Measurements from ENCODE around the gene BCKDHB.
"Not testable (repeated sequence)": the region's sequence is repeated elsewhere in the genome, so short reads cannot be mapped to it uniquely, and the experiment has no call there.

BCKDHB gene

DNA sequence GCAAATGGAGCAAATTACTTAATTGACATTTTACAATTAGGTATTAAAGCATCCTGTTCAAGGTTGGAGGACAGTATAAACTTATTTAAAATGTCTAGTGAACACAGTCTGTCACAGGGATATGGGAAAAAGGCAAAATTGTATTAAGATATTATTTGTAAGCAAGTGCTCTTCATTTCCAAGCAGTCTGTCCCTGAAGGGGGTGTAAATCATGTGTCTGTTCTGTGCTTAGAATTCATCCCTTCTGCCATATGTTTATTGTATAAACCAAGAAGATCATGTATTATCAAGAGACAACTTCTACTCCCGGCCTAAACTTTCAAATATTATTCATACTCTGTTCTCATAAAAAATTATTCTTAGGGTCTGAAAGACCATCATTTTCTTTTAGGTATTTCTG is 144.8 kb downstream of the BCKDHB start:
- in situ Hi-C loops (cut with MboI; ENCODE audit: low sequenced_read_pairs) = no loop called here

DNA sequence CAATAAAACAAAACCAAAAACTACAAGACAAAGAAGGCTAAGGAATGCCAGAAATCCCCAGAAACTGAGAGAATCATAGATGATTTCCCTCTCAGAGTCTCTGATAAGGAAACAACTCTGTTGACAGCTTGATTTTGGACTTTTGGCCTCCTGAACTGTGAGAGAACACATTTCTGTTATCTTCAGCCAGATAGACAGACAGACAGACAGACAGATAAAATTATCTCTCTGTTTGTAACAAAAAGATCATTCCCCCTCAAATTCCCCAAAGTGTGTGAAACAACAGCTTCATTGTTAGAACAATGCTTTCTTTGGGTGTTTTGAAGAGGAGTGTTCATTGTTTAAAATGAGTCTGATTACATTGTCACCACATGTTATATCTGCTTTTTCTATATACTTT is 148.2 kb downstream of the BCKDHB start:
- in situ Hi-C loops (cut with MboI; ENCODE audit: low sequenced_read_pairs) = no loop called here

- in situ Hi-C loops (cut with MboI; ENCODE audit: low sequenced_read_pairs) = no loop called here
Measured at GRCh38 chr6:80256691-80257090, 150.2 kb downstream of the BCKDHB start.

GRCh38 chr6:80259118-80259517 is 152.6 kb downstream of the BCKDHB start:
- in situ Hi-C loops (cut with MboI; ENCODE audit: low sequenced_read_pairs) = no loop called here

DNA sequence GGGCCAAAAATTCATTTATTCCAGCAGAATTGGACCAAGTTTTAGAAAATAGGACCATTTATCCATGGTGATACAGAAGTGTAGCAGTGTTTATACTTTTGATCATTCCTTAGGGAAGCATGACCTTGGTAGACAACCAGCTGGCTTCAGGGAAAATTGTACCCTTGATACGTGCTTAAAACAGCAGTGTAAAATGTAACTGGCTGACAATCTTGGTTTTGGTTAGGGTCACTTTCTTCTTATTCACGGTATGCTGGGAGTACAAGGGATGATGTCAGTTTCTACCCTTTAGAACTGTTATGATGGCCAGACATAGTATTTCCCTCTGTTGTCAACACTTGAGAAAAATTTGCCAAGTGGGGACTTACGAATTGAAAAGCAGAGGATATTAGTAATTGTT is 157.1 kb downstream of the BCKDHB start:
- in situ Hi-C loops (cut with MboI; ENCODE audit: low sequenced_read_pairs) = no loop called here

DNA sequence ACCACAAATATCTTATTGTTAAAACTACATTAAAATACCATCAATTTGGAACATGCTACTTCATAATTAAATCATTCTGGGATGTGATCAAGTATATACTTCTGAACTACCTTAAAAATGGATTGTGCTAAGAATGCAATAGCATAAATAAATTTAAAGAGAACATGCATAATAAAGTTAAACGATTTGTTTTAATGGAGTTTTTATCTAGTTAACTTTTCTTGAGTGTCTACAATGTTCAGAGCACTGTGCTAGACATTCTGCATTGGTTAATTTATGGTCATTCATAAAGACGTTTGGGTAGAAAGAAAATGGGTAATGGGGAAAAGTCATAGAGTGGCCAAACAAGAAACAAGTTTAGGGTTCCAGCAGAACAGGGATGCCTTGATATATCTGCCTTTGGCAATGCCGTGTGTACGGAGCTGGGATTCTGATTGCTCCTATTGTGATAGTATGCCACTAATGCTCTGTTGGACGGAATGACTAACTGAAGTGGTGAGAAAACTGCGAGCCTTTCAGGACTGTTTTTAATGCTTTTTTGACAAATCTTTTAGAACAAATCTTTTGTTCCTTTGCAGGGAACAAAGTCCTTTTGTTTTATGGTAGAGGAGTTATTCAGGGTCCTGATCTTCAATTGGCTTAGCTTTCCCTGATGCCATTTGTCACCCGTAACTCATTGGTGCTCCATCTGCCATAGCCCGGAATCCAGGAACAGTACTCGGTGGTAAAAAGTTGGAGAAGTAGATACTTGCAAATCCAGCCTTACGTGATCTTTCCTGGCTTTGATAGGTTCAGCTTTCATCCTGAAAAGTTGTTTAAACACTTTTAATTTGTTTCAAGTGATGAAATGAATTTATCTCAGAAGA is 162.6 kb downstream of the BCKDHB start:
- in situ Hi-C loops (cut with MboI; ENCODE audit: low sequenced_read_pairs) = no loop called here

DNA sequence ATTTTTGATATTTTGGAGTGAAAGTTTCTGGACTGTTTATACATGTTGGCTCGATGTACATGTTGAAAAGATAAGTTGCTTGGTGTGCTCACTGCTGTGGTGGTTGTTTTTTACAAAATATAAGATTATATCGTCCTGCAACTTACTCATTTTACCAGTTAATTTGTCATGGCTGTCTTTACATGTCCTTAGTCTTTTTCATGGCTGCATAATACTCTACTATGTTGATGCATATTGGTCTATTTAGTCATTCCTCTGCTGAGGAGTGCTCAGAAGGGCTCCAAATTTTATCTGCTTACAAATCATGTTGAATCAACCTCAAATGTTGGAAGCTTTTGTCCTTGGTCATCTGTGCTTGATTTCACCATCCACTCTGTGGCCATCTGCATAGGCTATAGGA is 164.6 kb downstream of the BCKDHB start:
- in situ Hi-C loops (cut with MboI; ENCODE audit: low sequenced_read_pairs) = no loop called here

- in situ Hi-C loops (cut with MboI; ENCODE audit: low sequenced_read_pairs) = no loop called here
Measured at GRCh38 chr6:80272988-80273387, 166.5 kb downstream of the BCKDHB start.

DNA sequence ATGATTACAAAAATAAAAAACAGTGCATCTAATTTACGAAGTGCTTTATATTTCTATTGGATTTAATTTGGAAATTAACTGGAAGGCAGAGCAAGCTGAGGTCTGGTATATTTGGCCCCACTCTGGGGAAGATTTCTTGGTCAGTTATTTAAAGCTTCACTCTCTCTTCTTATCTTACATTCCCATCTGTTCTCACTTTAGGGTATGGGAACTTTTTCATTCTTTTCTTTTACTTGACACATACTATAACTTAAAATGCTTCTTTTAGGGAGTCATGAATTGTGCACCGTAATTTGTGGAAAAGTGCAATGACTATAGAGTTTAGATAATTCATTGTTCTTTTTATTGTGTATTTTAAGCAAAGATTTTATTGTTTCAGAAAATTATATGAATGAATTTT is 170.4 kb downstream of the BCKDHB start:
- in situ Hi-C loops (cut with MboI; ENCODE audit: low sequenced_read_pairs) = no loop called here

DNA sequence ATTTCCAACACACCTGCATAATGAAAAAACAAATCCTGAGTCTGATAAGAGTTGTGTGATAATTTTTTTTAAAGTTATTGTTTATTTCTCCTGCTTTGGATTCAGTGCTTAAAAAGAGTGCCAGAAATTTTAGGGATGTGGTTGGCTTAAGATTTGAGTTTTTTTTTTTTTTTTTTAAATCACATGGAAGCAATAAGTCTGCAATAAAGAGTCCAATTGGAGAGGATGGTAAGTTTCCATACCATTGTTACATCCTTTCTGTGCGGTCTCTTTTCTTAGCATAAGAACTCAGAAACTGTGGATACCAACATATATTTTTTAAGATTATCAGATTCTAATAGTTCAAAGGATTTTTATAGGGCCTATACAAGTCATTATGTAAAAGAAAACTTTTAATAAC is 171.0 kb downstream of the BCKDHB start:
- in situ Hi-C loops (cut with MboI; ENCODE audit: low sequenced_read_pairs) = no loop called here

DNA sequence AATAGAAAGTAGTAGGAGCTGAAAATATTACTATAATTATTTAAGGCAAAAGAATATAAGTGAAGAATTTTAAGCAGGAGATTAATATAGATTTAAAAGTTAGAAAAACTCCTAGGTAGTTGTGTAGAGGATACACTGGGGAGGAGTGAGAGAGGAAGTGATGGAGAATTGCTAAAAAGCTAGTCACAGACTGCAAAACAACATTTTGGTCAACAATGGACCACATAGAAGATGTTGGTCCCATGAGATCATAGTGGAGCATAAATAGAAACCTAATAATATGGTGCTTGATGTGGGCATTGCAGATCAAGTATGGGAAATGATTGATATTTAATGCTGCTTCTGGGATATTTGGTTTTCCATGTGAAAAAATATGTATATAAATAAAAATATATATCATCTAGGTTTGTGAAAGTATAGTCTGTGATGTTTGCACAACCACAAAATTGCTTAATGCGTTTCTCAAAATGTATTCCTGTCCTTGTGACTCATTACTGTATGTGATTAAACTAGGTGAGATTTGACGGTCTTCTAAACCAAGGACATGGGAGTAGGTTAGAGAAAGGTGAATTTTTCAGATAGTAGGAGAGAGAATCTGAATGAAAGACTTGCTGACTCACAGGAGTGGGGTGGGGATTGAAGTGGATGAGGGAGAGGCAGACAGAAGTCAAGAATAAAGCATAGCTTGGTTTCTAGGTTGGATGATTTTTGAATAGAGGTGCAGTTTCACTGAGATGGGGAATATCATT is 174.0 kb downstream of the BCKDHB start:
- in situ Hi-C loops (cut with MboI; ENCODE audit: low sequenced_read_pairs) = no loop called here

DNA sequence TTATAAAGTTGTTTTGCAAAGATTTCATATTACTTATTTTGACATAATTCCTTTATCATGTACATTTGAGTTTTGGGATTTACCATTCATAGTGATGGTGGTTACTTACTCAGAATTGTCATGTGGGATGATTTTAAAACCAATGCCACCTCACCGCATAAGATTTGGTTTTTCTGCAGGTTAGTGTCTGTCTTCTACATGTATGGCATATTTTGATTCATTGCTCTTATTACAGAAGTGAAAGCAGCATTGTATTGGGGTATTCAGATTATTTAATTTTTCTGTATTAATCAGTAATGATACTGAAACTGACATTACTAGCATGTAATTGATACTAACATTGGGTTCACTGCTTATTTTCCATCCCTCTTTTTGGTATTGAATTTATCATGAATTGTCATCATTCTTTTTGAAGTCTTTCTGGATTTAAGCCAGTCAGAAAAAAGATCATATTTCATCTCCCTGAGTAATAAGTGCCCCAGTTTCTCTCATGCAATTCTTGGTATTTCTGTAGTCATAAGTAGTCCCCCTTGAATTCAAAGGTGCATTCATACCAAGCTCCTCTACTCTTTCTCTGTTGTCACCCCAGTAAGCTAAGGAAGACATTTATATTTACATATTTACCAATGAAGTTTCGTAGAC is 176.6 kb downstream of the BCKDHB start:
- in situ Hi-C loops (cut with MboI; ENCODE audit: low sequenced_read_pairs) = no loop called here

GRCh38 chr6:80287112-80287511 is 180.6 kb downstream of the BCKDHB start:
- in situ Hi-C loops (cut with MboI; ENCODE audit: low sequenced_read_pairs) = no loop called here

GRCh38 chr6:80287607-80288006 is 181.1 kb downstream of the BCKDHB start:
- in situ Hi-C loops (cut with MboI; ENCODE audit: low sequenced_read_pairs) = no loop called here

GRCh38 chr6:80289727-80290126 is 183.3 kb downstream of the BCKDHB start:
- in situ Hi-C loops (cut with MboI; ENCODE audit: low sequenced_read_pairs) = no loop called here

GRCh38 chr6:80294531-80294930 is 188.1 kb downstream of the BCKDHB start:
- in situ Hi-C loops (cut with MboI; ENCODE audit: low sequenced_read_pairs) = not testable (repeated sequence)

DNA sequence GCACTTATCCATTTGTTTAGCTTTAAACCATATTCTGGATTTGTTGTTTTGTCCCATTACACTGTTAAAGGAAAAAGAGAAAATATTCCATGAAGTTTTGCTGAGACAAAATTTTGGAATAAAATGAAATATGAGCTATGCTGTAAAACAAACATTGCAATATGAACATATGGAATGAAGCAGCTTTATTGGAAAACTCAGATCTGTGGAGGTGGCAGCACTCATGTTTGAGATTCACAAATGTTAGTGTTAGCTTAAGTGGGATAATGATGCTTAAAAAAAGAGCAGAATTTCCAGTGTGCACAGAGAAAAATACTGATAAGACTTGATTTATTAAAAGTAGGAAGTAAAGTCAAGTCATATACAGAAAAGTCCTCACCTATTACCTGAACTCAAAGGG is 196.2 kb downstream of the BCKDHB start:
- in situ Hi-C loops (cut with MboI; ENCODE audit: low sequenced_read_pairs) = no loop called here

- in situ Hi-C loops (cut with MboI; ENCODE audit: low sequenced_read_pairs) = no loop called here
Measured at GRCh38 chr6:80304014-80304413, 197.5 kb downstream of the BCKDHB start.

- in situ Hi-C loops (cut with MboI; ENCODE audit: low sequenced_read_pairs) = no loop called here
Measured at GRCh38 chr6:80314531-80314930, 208.1 kb downstream of the BCKDHB start.

DNA sequence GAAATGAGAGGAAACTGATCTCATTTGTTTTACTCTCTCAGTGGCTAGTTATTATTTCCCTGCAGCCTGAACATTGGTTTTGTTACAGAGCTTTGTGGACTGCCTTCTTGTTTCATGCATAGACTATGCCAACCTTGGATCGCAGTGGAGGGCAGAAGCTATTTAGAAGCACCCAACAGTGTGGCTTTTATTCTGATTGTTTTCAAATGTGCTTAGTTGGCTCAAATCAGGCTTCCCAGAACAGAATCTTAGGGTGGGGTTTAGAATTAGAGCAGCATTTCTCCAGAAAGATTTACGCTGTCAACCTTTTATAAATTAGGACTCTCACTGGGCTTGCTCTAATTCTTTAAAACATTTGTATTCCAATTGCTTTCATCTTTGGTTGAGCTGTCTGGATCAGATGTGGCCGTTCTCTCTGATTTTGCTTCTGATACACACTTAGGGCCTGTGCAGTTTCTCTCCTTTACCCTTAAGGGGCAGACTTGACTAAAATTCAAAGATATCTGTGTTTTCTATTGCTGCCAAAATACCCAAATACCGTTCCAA is 210.3 kb downstream of the BCKDHB start:
- in situ Hi-C loops (cut with MboI; ENCODE audit: low sequenced_read_pairs) = no loop called here

- in situ Hi-C loops (cut with MboI; ENCODE audit: low sequenced_read_pairs) = no loop called here
Measured at GRCh38 chr6:80319196-80319595, 212.7 kb downstream of the BCKDHB start.
